GM21529 (cell line): ENCODE measurements around the gene IL32.
A peak's percentile ranks its signal among the peaks of the same experiment; 100 is the strongest.

Source experiments
- ATAC-seq: cut with Tn5 transposase; IDR thresholded peaks from one replicate; pipeline ENCODE4 v1.9.1; 2021; ENCODE audit not compliant: unreplicated experiment

IL32 gene

GRCh38 chr16:3088925-3089716 lies 23.7 kb downstream of the IL32 start:
- ATAC-seq, result no peak

- no peak for ATAC-seq
Observed at GRCh38 chr16:3089717-3090592, 24.5 kb downstream of the IL32 start.

- no peak for ATAC-seq
Observed at GRCh38 chr16:3091551-3091950, 26.1 kb downstream of the IL32 start.

GRCh38 chr16:3092501-3092941 lies 27.1 kb downstream of the IL32 start:
- no peak for ATAC-seq

GRCh38 chr16:3094289-3095027 lies 29.0 kb downstream of the IL32 start:
- ATAC-seq, result no peak

GRCh38 chr16:3095869-3096268 lies 30.4 kb downstream of the IL32 start:
- peak; percentile 57 for ATAC-seq

- no peak for ATAC-seq
Observed at GRCh38 chr16:3096362-3096761, 30.9 kb downstream of the IL32 start.

- ATAC-seq, result no peak
Observed at GRCh38 chr16:3097266-3097665, 31.8 kb downstream of the IL32 start.

GRCh38 chr16:3098459-3099394 lies 33.3 kb downstream of the IL32 start, which contains the start of gene ZSCAN10:
ZSCAN10 (minus strand) TSS chr16:3099294; CDS start chr16:3092937, 6,357 bp downstream.
- no peak for ATAC-seq

GRCh38 chr16:3099395-3099731 lies 33.9 kb downstream of the IL32 start:
- no peak for ATAC-seq

- peak; percentile 64 for ATAC-seq
Observed at GRCh38 chr16:3099732-3100499, 34.5 kb downstream of the IL32 start.

- no peak for ATAC-seq
Observed at GRCh38 chr16:3101018-3101840, 35.8 kb downstream of the IL32 start.

- no peak for ATAC-seq
Observed at GRCh38 chr16:3101841-3102470, 36.5 kb downstream of the IL32 start.

GRCh38 chr16:3106205-3106928 lies 40.9 kb downstream of the IL32 start:
- peak; percentile 77 for ATAC-seq

GRCh38 chr16:3112058-3112880 lies 46.8 kb downstream of the IL32 start, which contains the start of gene ZNF205:
ZNF205 (plus strand) TSS chr16:3112586; CDS start chr16:3113431, 845 bp downstream.
- ATAC-seq, result no peak

- ATAC-seq, result no peak
Observed at GRCh38 chr16:3112881-3113574, 47.6 kb downstream of the IL32 start.
